GM12878 (cell line): ENCODE results near the gene KCNJ18.
"Not testable (repeated sequence)": the region's sequence is repeated elsewhere in the genome, so short reads cannot be mapped to it uniquely, and the experiment has no call there.

Experiments
- CBFB ChIP-seq: IDR thresholded peaks from 2 replicates; pipeline ENCODE4 v1.6.1; 2016; ENCODE audit warnings: antibody characterized with exemption, low read depth
- HDAC2 ChIP-seq: fragments of 200-600 bp; sonication (generic); IDR thresholded peaks from 2 replicates; pipeline ENCODE4 v1.6.1; 2017
- TCF12 ChIP-seq: IDR thresholded peaks from 2 replicates; pipeline ENCODE4 v1.6.1; 2011; ENCODE audit warnings: low read depth, mild to moderate bottlenecking, low read length
- TF ChIP-seq, protein P1 (sequence below), 3 experiments: IDR thresholded peaks in 2 of 3; conservative IDR thresholded peaks in 1 of 3; 2 replicates each; pipeline ENCODE4 v1.5.1; 2011; ENCODE audit warnings: low read depth in 3 of 3, low read length in 3 of 3, mild to moderate bottlenecking in 3 of 3, control low read depth in 2 of 3, moderate library complexity in 2 of 3, inconsistent platforms in 1 of 3, mixed read lengths in 1 of 3; ENCODE audit not compliant: control insufficient read depth in 2 of 3, insufficient read depth in 1 of 3; ENCODE audit errors: extremely low read depth in 1 of 3

DNA sequence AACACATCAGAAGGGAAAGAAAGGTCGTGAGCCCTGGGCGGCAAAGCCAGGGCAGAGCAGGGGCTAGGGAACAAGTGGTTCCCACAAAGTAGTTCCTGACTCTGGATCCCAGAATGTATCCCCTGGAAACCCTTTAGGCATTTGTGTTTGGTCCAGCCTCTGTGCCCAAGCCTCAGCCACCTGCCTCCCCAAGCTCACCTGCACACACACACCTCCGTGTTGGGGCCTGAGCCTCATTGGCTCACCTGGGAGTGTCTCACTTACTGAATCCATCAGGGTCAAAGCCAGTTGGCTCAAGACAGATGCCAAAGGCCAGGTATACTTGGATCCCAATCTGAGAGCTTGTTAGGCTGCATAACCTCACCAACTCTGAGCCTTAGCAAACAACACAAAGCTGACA is 54.1 kb downstream of the KCNJ18 start:
- not testable (repeated sequence) for TF ChIP-seq TCF12, CBFB, HDAC2
- TF ChIP-seq, protein P1, sequence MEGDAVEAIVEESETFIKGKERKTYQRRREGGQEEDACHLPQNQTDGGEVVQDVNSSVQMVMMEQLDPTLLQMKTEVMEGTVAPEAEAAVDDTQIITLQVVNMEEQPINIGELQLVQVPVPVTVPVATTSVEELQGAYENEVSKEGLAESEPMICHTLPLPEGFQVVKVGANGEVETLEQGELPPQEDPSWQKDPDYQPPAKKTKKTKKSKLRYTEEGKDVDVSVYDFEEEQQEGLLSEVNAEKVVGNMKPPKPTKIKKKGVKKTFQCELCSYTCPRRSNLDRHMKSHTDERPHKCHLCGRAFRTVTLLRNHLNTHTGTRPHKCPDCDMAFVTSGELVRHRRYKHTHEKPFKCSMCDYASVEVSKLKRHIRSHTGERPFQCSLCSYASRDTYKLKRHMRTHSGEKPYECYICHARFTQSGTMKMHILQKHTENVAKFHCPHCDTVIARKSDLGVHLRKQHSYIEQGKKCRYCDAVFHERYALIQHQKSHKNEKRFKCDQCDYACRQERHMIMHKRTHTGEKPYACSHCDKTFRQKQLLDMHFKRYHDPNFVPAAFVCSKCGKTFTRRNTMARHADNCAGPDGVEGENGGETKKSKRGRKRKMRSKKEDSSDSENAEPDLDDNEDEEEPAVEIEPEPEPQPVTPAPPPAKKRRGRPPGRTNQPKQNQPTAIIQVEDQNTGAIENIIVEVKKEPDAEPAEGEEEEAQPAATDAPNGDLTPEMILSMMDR (IDR thresholded peaks at IDR 0.05 in 2 of 3, conservative IDR thresholded peaks at IDR 0.05 in 1 of 3; ENCODE audit: control insufficient read depth in 2 of 3, extremely low read depth in 1 of 3, insufficient read depth in 1 of 3, low read depth in 3 of 3, low read length in 3 of 3): not testable (repeated sequence)
